ENCODE results near the gene DNAH6.
A peak's percentile ranks its signal among the peaks of the same experiment; 100 is the strongest.

The DNAH6 gene

GRCh38 chr2:84631985-84632384 is 115.7 kb downstream of the DNAH6 start:
- no peak for DNase-seq

- no peak for DNase-seq
Observed at GRCh38 chr2:84636080-84636971, 120.0 kb downstream of the DNAH6 start.

- DNase-seq: no peak
Observed at GRCh38 chr2:84639751-84640150, 123.5 kb downstream of the DNAH6 start.

- no peak for DNase-seq
Observed at GRCh38 chr2:84640411-84640810, 124.1 kb downstream of the DNAH6 start.

GRCh38 chr2:84641021-84641420 is 124.7 kb downstream of the DNAH6 start:
- no peak for DNase-seq

GRCh38 chr2:84643991-84644390 is 127.7 kb downstream of the DNAH6 start:
- no peak for DNase-seq

- DNase-seq: no peak
Observed at GRCh38 chr2:84646514-84646913, 130.2 kb downstream of the DNAH6 start.

GRCh38 chr2:84647267-84647666 is 131.0 kb downstream of the DNAH6 start:
- no peak for DNase-seq

GRCh38 chr2:84649058-84649457 is 132.8 kb downstream of the DNAH6 start:
- no peak for DNase-seq

- peak; percentile 14 for DNase-seq
Observed at GRCh38 chr2:84649487-84650142, 133.3 kb downstream of the DNAH6 start.

GRCh38 chr2:84652431-84652830 is 136.1 kb downstream of the DNAH6 start:
- DNase-seq: peak; percentile 17

GRCh38 chr2:84653302-84653701 is 137.0 kb downstream of the DNAH6 start:
- no peak for DNase-seq

GRCh38 chr2:84654414-84654813 is 138.1 kb downstream of the DNAH6 start:
- DNase-seq: no peak

GRCh38 chr2:84669122-84669521 is 152.8 kb downstream of the DNAH6 start:
- no peak for DNase-seq

- DNase-seq: no peak
Observed at GRCh38 chr2:84674099-84674498, 157.8 kb downstream of the DNAH6 start.

- no peak for DNase-seq
Observed at GRCh38 chr2:84674586-84674985, 158.3 kb downstream of the DNAH6 start.

- no peak for DNase-seq
Observed at GRCh38 chr2:84676295-84676694, 160.0 kb downstream of the DNAH6 start.

- DNase-seq: no peak
Observed at GRCh38 chr2:84678214-84678613, 161.9 kb downstream of the DNAH6 start.

GRCh38 chr2:84686783-84687476 is 170.6 kb downstream of the DNAH6 start:
- no peak for DNase-seq

- DNase-seq: no peak
Observed at GRCh38 chr2:84687498-84688149, 171.3 kb downstream of the DNAH6 start.

GRCh38 chr2:84690225-84690624 is 173.9 kb downstream of the DNAH6 start:
- DNase-seq: no peak

- DNase-seq: peak; percentile 59
Observed at GRCh38 chr2:84694088-84694622, 177.9 kb downstream of the DNAH6 start.

GRCh38 chr2:84697895-84698294 is 181.6 kb downstream of the DNAH6 start:
- DNase-seq: no peak
